Activated naive CD4-positive, alpha-beta T cell treated with anti-CD3 and anti-CD28 coated beads, Interleukin-2, amount 10 ng/mL, durations not matched to agents 7 days and 5 days (primary cell): Measurements from ENCODE around the gene NLRP3.
A peak's percentile ranks its signal among the peaks of the same experiment; 100 is the strongest.
"Not testable (repeated sequence)": the region's sequence is repeated elsewhere in the genome, so short reads cannot be mapped to it uniquely, and the experiment has no call there.

ENCODE experiments used
- CTCF ChIA-PET: fragments of 350-600 bp; sonication (Branson Sonifier 250); formaldehyde crosslinking; loops from one replicate; lab custom pipeline; 2021; ENCODE audit warnings: antibody characterized with exemption; lab: Charles Lee
- DNase-seq: peaks from one replicate; pipeline ENCODE4 v3.0.0-alpha.2; 2020
- H3K27ac Mint-ChIP-seq: one replicate; pipeline ENCODE4 v1.8.0; 2021; ENCODE audit warnings: mild to moderate bottlenecking, moderate library complexity, mixed read lengths
- H3K27me3 Mint-ChIP-seq: one replicate; pipeline ENCODE4 v1.8.0; 2021; ENCODE audit warnings: mild to moderate bottlenecking, mixed read lengths
- H3K36me3 Mint-ChIP-seq: one replicate; pipeline ENCODE4 v1.8.0; 2021; ENCODE audit warnings: mixed read lengths
- H3K4me1 Mint-ChIP-seq: one replicate; pipeline ENCODE4 v1.8.0; 2021; ENCODE audit warnings: mixed read lengths
- H3K4me3 Mint-ChIP-seq: one replicate; pipeline ENCODE4 v1.8.0; 2021; ENCODE audit warnings: mild to moderate bottlenecking, moderate library complexity, mixed read lengths
- H3K9me3 Mint-ChIP-seq: one replicate; pipeline ENCODE4 v1.8.0; 2021; ENCODE audit warnings: mixed read lengths

The NLRP3 gene

GRCh38 chr1:247415423-247416361 is at the start of gene NLRP3:
Gene NLRP3 (plus strand): TSS chr1:247416173. CDS start chr1:247418801, 2,628 bp downstream.
- Mint-ChIP-seq H3K4me3 (peak within 1 kb of the TSS; percentile 82), H3K9me3 (no peaks in the 10 kb centered on the region), H3K27me3 (peaks cover 21% of the 10 kb centered on the region), H3K36me3 (peaks cover 15% of the 10 kb centered on the region), H3K4me1 (peaks cover 68% of the 10 kb centered on the region), H3K27ac (peak within 1 kb of the TSS; percentile 82)
- peak; percentile 61 for DNase-seq
- CTCF ChIA-PET = interaction anchor here (2.6 kb wide), 1 partner anchor 26 kb away, joined by 12 read pairs; no protein-coding TSS in a partner anchor

DNA sequence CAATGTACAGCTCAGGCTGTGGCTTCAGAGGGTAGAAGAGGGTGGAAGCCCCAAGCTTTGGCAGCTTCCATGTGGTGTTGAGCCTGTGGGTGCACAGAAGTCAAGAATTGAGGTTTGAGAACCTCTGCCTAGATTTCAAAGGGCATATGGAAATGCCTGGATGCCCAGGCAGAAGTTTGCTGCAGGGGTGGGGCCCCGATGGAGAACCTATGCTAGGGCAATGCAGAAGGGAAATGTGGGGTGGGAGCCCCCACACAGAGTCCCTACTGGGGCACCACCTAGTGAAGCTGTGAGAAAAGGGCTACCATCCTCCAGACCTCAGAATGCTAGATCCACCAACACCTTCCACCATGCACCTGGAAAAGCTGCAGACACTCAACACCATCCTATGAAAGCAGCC is 49.6 kb upstream of the NLRP3 start:
- H3K36me3 Mint-ChIP-seq, DNase-seq, H3K4me3 Mint-ChIP-seq, CTCF ChIA-PET, H3K4me1 Mint-ChIP-seq, H3K27ac Mint-ChIP-seq: not testable (repeated sequence)
- Mint-ChIP-seq H3K27me3 (peaks cover 20% of the 10 kb centered on the region), H3K9me3 (peaks cover 14% of the 10 kb centered on the region)

- Mint-ChIP-seq H3K36me3 (no peaks in the 10 kb centered on the region), H3K4me3 (no peak overlapping the region), H3K4me1 (no peaks in the 10 kb centered on the region), H3K9me3 (peaks cover 14% of the 10 kb centered on the region), H3K27ac (no peak overlapping the region), H3K27me3 (peaks cover 17% of the 10 kb centered on the region)
- DNase-seq = no peak
- CTCF ChIA-PET = no interaction called here
Measured at GRCh38 chr1:247366926-247367645, 48.9 kb upstream of the NLRP3 start.

DNA sequence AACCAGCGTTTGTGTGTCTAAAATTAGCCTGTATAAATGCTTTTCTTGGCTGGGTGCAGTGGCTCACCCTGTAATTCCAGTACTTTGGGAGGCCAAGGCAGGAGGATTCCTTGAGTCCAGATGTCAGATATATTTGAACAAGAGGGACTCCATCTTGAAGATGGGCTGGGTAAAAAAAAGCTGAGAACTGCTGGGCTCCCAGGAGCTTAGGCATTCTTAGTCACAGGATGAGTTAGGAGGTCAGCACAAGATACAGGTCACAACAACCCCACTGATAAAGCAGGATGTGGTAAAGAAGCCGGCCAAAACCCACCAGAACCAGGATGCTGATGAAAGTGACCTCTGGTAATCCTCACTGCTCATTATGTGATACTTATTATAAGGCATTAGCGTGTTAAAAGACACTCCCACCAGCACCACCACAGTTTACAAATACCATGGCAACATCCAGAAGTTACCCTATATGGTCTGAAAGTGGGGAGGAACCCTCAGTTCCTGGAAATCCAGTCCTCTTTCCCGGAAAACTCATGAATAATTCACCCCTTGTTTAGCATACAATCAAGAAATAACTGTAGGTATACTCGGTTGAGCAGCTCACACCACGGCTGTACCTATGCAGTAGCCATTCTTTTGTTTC is 48.1 kb upstream of the NLRP3 start:
- Mint-ChIP-seq H3K27ac (no peak overlapping the region), H3K36me3 (no peaks in the 10 kb centered on the region), H3K9me3 (peaks cover 14% of the 10 kb centered on the region), H3K4me3 (no peak overlapping the region), H3K4me1 (peaks cover 2% of the 10 kb centered on the region), H3K27me3 (peaks cover 21% of the 10 kb centered on the region)
- DNase-seq = no peak
- CTCF ChIA-PET = no interaction called here

- H3K36me3 Mint-ChIP-seq = no peaks in the 10 kb centered on the region
- peaks cover 21% of the 10 kb centered on the region for H3K27me3 Mint-ChIP-seq
- H3K9me3 Mint-ChIP-seq = peaks cover 14% of the 10 kb centered on the region
- DNase-seq = no peak
- CTCF ChIA-PET = no interaction called here
- peaks cover 2% of the 10 kb centered on the region for H3K4me1 Mint-ChIP-seq
- no peak overlapping the region for H3K27ac Mint-ChIP-seq
- H3K4me3 Mint-ChIP-seq = no peak overlapping the region
Measured at GRCh38 chr1:247368490-247369145, 47.4 kb upstream of the NLRP3 start.

- Mint-ChIP-seq H3K9me3 (peaks cover 7% of the 10 kb centered on the region), H3K36me3 (no peaks in the 10 kb centered on the region), H3K27me3 (peaks cover 21% of the 10 kb centered on the region), H3K4me1 (peaks cover 7% of the 10 kb centered on the region), H3K4me3 (no peak overlapping the region), H3K27ac (no peak overlapping the region)
- CTCF ChIA-PET = interaction anchor here (0.6 to 1.0 kb wide), 2 partner anchors 20 to 1900 kb away, joined by 3 read pairs; no protein-coding TSS in a partner anchor
- no peak for DNase-seq
Measured at GRCh38 chr1:247370786-247371732, 44.9 kb upstream of the NLRP3 start.

- H3K4me3 Mint-ChIP-seq = no peak overlapping the region
- CTCF ChIA-PET = interaction anchor here (0.9 to 1.2 kb wide), 2 partner anchors 8 to 11 kb away, joined by 3 to 6 read pairs; no protein-coding TSS in a partner anchor
- peaks cover 7% of the 10 kb centered on the region for H3K9me3 Mint-ChIP-seq
- peaks cover 16% of the 10 kb centered on the region for H3K27me3 Mint-ChIP-seq
- DNase-seq = no peak
- no peak overlapping the region for H3K27ac Mint-ChIP-seq
- H3K4me1 Mint-ChIP-seq = peaks cover 7% of the 10 kb centered on the region
- H3K36me3 Mint-ChIP-seq = no peaks in the 10 kb centered on the region
Measured at GRCh38 chr1:247371801-247372259, 44.1 kb upstream of the NLRP3 start.

- Mint-ChIP-seq H3K27ac (no peak overlapping the region), H3K4me3 (no peak overlapping the region), H3K9me3 (no peaks in the 10 kb centered on the region), H3K4me1 (peaks cover 7% of the 10 kb centered on the region), H3K27me3 (peaks cover 9% of the 10 kb centered on the region), H3K36me3 (no peaks in the 10 kb centered on the region)
- peak; percentile 76 for DNase-seq
- CTCF ChIA-PET = interaction anchor here (0.9 to 1.6 kb wide), 11 partner anchors 9 to 684 kb away, joined by 3 to 37 read pairs (median 7); no protein-coding TSS in a partner anchor
Measured at GRCh38 chr1:247373721-247374141, 42.2 kb upstream of the NLRP3 start.

DNA sequence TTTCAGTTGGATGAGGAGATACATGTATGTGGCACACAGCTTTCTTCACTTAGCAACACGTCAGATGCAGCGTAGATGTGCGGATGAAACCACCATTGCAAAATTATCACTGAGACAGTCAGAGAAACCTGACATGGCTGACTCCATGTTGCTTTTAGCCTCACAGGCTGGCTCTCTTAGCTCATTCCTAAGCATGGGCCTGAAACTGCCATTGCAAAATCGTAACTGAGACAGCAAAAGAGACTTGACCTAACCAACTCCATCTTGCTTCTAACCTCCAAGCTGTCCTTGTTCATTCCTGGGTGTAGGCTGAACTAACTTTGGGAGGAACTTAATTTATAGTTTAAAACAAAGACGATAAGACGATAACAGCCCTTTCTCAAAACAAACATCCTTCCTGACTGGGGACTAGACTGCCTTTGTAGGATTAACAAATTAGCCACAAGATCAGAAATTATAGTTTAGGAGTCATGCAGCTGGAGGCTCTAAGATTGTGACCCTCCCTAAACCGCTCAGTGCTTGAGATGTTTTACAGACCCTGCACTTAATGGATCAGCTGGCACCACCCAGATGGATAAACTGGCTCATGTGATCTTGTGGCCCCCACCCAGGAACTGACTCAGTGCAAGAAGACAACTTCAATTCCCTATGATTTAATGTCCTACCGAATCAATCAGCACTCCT is 41.2 kb upstream of the NLRP3 start:
- H3K27ac Mint-ChIP-seq, H3K4me1 Mint-ChIP-seq, H3K27me3 Mint-ChIP-seq, H3K36me3 Mint-ChIP-seq, H3K4me3 Mint-ChIP-seq, DNase-seq, H3K9me3 Mint-ChIP-seq: not testable (repeated sequence)
- CTCF ChIA-PET = interaction anchor here (0.6 to 1.5 kb wide), 4 partner anchors 15 to 296 kb away, joined by 3 to 5 read pairs (median 4); partner anchors contain the start of gene ZNF670

- Mint-ChIP-seq H3K9me3 (no peaks in the 10 kb centered on the region), H3K36me3 (no peaks in the 10 kb centered on the region), H3K4me1 (peaks cover 7% of the 10 kb centered on the region), H3K4me3 (no peak overlapping the region), H3K27ac (no peak overlapping the region), H3K27me3 (peaks cover 9% of the 10 kb centered on the region)
- no peak for DNase-seq
- CTCF ChIA-PET = no interaction called here
Measured at GRCh38 chr1:247375747-247376146, 40.2 kb upstream of the NLRP3 start.

DNA sequence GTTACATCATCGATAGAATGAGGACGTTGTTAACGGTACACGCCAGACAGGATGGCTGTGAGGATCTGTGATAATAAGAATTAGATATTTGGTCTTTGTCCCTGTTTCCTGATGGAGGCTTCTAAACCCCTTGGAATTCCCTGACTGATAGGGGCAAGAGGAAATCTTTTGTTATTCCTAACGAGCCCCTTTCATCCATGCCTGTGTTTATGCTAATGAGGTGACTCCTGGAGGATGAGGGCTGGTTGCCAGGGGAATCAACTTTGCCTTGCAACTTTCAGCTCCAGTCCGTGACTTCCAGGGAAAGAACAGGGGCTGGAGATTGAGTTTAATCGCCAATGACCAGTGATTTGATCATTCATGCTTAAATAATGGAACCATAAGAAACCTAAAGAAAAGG is 39.3 kb upstream of the NLRP3 start:
- CTCF ChIA-PET = interaction anchor here (1.2 kb wide), 1 partner anchor 14 kb away, joined by 6 read pairs; no protein-coding TSS in a partner anchor
- DNase-seq = no peak
- H3K36me3 Mint-ChIP-seq = no peaks in the 10 kb centered on the region
- H3K4me1 Mint-ChIP-seq = peaks cover 7% of the 10 kb centered on the region
- peaks cover 9% of the 10 kb centered on the region for H3K27me3 Mint-ChIP-seq
- H3K27ac Mint-ChIP-seq = no peak overlapping the region
- no peak overlapping the region for H3K4me3 Mint-ChIP-seq
- no peaks in the 10 kb centered on the region for H3K9me3 Mint-ChIP-seq

DNA sequence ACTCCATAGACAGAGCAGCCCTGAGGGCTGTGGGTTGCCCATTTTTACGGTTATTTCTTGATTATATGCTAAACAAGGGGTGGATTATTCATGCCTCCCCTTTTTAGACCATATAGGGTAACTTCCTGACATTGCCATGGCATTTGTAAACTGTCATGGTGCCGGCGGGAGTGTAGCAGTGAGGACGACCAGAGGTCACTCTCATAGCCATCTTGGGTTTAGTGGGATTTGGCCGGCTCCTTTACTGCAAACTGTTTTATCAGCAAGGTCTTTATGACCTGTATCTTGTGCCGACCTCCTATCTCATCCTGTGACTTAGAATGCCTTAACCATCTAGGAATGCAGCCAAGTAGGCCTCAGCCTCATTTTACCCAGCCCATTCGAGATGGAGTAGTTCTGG is 38.3 kb upstream of the NLRP3 start:
- not testable (repeated sequence) for H3K9me3 Mint-ChIP-seq

More for the DNA sequence above, 38.3 kb upstream of the NLRP3 start:
- H3K27me3 Mint-ChIP-seq, H3K4me1 Mint-ChIP-seq, DNase-seq, H3K36me3 Mint-ChIP-seq, H3K4me3 Mint-ChIP-seq, H3K27ac Mint-ChIP-seq: not testable (repeated sequence)
- CTCF ChIA-PET = interaction anchor here (1.2 kb wide), 1 partner anchor 13 kb away, joined by 6 read pairs; no protein-coding TSS in a partner anchor
